Posterior vena cava (tissue), 2 donors: Measurements from ENCODE around the gene ERI3. TPM values are rescaled to one million over a fixed set of nuclear protein-coding genes. Genes with fewer than 3 reads are reported as not detected.

ENCODE experiments used
- DNase-seq: peaks from one replicate; pipeline ENCODE4 v3.0.0-alpha.2; 2020; ENCODE audit warnings: low spot score
- intact Hi-C, 2 donors: fragments of 100-400 bp; cut with DNase I; formaldehyde crosslinking; loops; one replicate each; pipeline versions ENCODE4 v1.14.1 to v1.14.2; 2022 to 2023
- total RNA-seq, 2 donors: library from RNA; stranded (reverse); fragmentation: NEBNext Ultra II Directional; extraction: Animal tissue kit (Norgen Biotek cat#: 25700); gene quantifications; one replicate each; pipeline ENCODE4 v1.2.1, GENCODE V29; 2021
- donor health status: DM: yes; HTN: yes; CAD: no.
- donor health status: DM: yes; HTN: yes; CAD: no.

Gene ERI3
- total RNA-seq, 2 donors from 2014 or later: 44.5 to 46.9 TPM

DNA sequence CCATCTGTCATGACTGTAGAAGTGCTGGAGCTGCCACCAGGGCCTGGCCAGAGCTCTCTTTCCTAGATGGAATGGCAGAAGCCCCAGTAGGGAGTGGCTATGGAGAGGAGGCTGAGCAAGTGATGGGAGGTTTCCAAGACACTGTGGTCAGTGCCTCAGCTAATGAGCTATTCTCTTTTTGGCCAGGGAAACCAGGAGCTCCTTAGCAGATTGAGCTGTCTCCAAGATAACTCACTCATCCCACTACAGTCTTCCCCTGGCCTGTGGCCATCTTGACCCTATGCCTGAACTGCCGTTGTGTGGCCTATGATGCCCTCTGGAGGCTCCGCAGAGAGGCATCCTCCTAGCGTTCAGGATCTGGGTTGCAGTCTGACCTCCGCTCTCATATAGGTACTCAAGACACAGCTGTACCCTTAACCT, 60.5 kb downstream of the ERI3 start:
- peak; percentile 94 for DNase-seq

DNA sequence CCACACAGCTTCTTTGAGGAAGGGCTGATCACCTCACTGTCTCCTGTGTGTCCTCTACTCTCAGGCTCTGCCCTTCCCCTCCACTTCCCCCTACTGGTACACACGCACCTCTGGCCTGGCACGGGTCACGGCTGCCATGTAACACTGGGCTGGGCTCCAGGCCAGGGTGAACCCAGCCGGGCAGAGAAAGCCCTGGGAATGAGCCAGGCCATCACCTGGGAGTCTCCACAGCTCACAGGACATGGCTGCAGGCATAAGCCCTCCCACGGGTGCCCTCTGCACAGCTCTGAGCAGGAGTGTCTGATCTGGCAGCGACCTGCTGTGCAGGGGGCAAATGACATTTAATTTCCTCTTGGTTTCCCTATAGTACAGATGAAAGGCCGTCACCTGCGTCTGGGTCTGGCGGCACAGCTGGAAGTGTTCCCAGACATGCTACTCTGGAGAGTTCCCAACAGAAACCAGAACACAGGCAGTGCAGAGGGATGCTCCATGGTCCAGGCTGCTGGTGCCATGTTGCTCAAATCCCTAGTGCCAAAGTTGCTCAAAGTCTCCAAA, 61.2 kb downstream of the ERI3 start:
- intact Hi-C loops: no loop called here
- DNase-seq: peak; percentile 31

More for the DNA sequence above, 60.5 kb downstream of the ERI3 start:
- intact Hi-C loops: no loop called here

DNA sequence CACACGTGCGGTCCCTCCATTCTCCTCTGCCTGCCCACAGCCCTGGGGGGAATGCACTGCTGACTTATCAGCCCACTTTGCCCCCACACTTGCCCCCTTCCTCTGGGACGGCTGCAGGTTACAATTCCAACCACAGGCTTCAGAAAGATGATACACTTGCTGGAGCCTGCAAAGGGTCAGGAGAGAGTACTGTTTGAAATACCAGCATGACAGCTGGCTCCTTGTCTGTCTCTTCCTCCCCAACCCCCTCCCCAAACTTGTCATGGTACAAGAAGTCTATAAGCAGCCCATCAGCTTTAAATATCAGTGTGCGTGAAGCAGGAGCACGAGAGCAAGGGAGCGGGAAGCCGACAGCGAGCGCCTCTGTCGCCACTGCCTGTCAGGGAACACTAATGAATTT, 62.4 kb downstream of the ERI3 start:
- DNase-seq: peak; percentile 51
- intact Hi-C loops: no loop called here

- no peak for DNase-seq
- intact Hi-C loops: no loop called here
Measured at GRCh38 chr1:44290250-44291094, 64.6 kb downstream of the ERI3 start.

DNA sequence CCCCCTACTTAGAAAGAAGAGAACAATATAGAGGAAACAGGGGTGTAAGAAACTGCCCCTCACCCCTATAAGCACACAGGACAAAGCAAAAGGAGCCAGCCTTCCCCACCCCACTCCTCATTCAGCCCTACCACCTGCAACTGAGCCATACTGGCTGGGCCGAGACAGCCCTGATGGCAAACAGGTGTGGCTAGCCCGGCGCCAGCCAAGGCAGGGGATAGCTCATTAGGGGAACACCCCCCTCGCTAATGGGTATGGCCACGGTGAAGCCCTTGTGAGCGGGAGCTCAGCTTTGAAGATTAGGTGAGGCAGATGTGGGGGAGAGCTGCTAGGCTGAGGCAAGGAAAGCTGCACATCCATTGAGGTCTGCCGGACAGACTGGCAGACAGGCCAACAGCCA, 65.5 kb downstream of the ERI3 start:
- intact Hi-C loops: no loop called here
- DNase-seq: no peak

- DNase-seq: no peak
- intact Hi-C loops: no loop called here
Measured at GRCh38 chr1:44288883-44289282, 66.2 kb downstream of the ERI3 start.

DNA sequence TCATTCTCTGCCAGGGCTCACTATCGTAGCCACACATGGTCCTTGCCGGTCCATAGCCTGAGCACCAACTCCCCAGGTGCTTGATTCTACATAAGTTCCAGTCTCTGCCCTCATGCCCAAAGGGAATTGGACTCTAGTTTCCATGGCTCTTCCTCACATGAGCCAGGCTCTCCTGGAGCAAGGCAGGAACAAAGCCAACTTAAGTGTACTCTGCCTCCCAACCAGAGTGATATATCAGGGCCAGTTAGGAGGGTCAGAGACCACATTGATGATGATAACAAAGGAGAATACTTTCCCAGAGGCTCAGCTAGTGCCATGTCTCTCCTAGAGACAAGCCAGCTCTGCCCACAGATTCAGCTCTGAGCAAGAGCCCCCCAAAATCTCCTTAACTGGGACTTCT, 70.9 kb downstream of the ERI3 start:
- intact Hi-C loops: loop anchor here in 1 of 2 donors (5.0 kb wide), 1 partner anchor 62 kb away; no protein-coding TSS in a partner anchor
- DNase-seq: no peak

DNA sequence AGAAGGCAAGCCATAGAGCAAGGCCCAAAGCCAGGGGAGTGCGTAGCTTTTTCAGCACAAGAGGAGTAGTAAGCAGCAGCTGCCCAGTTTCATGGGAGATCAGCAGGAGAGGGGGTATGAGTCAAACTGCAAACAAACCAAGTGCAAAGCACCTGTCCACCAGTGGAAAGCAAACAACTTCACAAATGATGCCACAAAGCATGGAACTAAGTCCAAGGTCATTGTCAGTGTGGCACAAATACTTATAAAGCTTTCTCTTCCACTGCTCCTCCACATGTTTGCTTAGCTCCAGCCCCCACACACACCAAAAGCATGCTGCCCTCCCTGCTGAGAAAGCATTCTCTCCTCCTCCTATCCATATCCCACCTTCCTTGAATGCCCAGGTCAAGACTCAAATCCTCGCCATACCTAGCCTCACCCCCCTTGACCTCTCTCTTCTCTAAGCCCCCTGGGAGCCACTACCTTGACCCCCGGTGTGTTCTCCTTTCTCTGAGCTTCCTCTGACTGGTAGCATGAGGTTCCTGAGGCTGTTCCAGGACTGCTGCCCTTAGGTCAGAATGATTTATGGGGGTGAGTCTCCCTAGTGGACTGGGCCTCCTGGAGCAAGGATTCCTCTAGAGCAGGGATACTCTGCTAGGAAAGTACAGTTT, 71.4 kb downstream of the ERI3 start:
- DNase-seq: no peak
- intact Hi-C loops: loop anchor here in 1 of 2 donors (5.0 kb wide), 1 partner anchor 61 kb away; no protein-coding TSS in a partner anchor

GRCh38 chr1:44282704-44283426, 72.2 kb downstream of the ERI3 start:
- no peak for DNase-seq
- intact Hi-C loops: loop anchor here in 1 of 2 donors (5.0 kb wide), 1 partner anchor 61 kb away; no protein-coding TSS in a partner anchor

- intact Hi-C loops: loop anchor here in 1 of 2 donors (5.0 kb wide), 1 partner anchor 60 kb away; no protein-coding TSS in a partner anchor
- DNase-seq: no peak
Measured at GRCh38 chr1:44281962-44282703, 72.9 kb downstream of the ERI3 start.

- intact Hi-C loops: no loop called here
- DNase-seq: no peak
Measured at GRCh38 chr1:44276901-44277300, 78.2 kb downstream of the ERI3 start.

- no peak for DNase-seq
- intact Hi-C loops: no loop called here
Measured at GRCh38 chr1:44275991-44276405, 79.1 kb downstream of the ERI3 start.

DNA sequence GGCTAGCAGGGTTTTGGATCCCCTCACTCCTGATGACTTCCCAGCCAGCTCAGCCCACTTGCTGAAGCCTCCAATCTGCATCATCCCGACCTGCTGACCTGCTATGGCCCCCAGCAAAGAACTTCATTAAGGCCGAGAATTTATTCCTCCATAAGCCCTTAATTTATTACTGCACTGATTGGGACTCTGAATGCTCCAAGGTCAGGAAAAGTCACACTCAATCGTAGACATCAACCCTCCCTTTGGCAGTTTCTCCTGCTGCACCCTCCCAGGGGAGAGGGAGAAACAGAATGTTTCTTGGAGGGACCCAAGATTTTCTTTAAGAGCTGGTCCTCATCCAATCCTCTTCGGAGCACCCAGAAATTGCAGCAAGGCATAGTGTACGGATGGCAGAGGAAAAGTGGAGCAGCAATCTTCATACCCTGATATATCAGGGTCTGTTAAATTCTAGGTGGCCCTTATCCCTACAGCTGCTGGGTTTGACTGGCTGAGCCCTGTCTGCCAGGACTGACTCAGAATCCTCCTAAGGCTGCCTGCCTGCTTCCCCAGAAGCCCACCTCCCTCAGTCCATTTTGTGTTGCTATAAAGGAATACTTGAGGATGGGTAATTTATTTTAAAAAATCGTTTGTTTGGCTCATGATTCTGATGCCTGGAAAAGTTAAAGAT, 79.6 kb downstream of the ERI3 start:
- DNase-seq: no peak
- intact Hi-C loops: no loop called here

DNA sequence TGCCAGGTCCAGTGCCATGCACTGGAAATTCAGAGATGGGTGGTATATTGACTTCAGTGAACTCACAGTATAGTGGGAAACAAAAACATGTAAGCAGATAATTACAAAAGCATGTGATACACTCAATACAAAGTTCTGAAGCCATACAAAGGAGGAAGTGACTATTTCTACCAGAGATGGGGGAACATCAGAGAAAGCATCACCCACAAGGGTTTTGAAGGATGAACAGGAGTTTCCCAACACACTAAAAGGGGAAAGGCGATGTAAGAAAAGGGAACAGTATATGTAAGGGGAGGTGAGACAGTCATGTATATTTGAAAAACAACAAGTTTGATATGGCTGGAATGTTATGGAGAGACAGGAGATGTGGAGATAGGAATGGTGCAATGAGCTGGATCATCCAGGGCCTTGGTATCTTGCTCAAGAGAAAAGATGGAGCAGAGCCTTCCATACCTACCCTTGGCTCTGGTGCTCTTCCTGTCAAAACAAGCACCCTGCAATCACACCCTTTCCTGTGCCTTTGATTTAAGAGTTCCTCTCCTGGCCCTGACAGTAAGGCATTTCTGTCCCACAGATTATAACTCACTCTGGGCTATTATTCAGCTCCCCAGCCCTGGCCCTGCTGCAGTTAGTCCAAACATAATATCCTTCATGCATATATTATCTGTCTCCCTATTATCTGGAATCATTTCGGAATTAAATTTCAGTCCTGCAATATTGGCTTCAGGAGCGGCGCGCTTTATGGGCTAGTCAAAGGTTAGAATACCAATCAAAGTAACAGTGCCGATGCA, 81.3 kb downstream of the ERI3 start:
- intact Hi-C loops: no loop called here
- DNase-seq: no peak

- DNase-seq: no peak
- intact Hi-C loops: no loop called here
Measured at GRCh38 chr1:44272992-44273391, 82.1 kb downstream of the ERI3 start.

DNA sequence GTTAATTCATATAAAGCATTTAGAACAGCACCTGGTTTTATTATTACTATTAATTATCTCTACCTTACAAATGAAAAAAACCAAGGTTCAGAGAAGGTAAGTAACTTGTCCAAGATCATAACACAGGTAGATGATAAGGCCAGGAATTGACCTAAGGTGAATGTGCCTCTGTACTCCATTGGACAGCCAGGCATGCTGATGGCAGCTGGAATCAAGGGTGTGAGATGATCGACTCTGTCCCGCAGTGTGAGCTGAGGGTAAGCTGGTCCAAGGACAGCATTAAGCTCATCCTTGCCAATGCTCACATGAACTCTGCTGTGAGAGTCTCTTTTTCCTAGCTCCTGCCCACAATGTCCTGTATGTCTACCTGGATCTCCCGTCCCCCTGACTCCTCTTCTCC, 83.4 kb downstream of the ERI3 start:
- intact Hi-C loops: no loop called here
- no peak for DNase-seq
